Heart left ventricle (tissue), 13 donors: ENCODE data around the gene MYH7B.

Source experiments
- CTCF ChIP-seq, 12 donors: fragments of 200-600 bp; sonication (generic) in 4 of 12; IDR thresholded peaks; one replicate each; pipeline versions ENCODE4 v1.5.0 to v1.8.0; 2018 to 2022; ENCODE audit warnings: antibody characterized with exemption in 12 of 12, mild to moderate bottlenecking in 5 of 12
- POLR2A ChIP-seq, 2 donors: fragments of 450-650 bp; IDR thresholded peaks; one replicate each; pipeline ENCODE4 v1.6.1; 2017; ENCODE audit warnings: antibody characterized with exemption in 2 of 2, mild to moderate bottlenecking in 2 of 2, moderate library complexity in 2 of 2
- donor health status: ischemic (EF 13 %, LVEDD 7.1; RV severe dilation, severe dysfunction).
- donor health status: DM: no; HTN: yes; CAD: no.
- donor health status: DM: no; HTN: no; CAD: no.
- donor health status: ischemic (EF 25% LVEDD 6.9; RV normal size, moderate dysfunction).
- donor health status: ischemic (EF 25% LVEDD 5.7; RV mildly dilated, moderate dysfunction).
- donor health status: ischemic (EF 35%, LVEDD 5.7; RV mildly dilated, moderate dysfunction).
- donor health status: nonischemic (EF 11% LVEDD 7.7; RV severe dilation, severe dysfunction).
- donor health status: DM: yes; HTN: yes; CAD: no.
- donor health status: PGD.
- donor health status: ischemic (EF 29% LVEDD 5.4; RV normal size, mild dysfunction).
- donor health status: nonischemic (EF 23%, LVEDD 6.1; RV moderate dilation, normal function).

- TF ChIP-seq CTCF (IDR thresholded peaks at IDR 0.05) (no peak), POLR2A (IDR thresholded peaks at IDR 0.05) (no peak)
These were observed 34.0 kb downstream of the MYH7B start for GRCh38 chr20:34989670-34990069.
